Body of pancreas (tissue), 4 donors: ENCODE data around the gene MOGAT2.

Experiments
- POLR2A ChIP-seq, 3 donors: fragments of 450-650 bp; IDR thresholded peaks; one replicate each; pipeline ENCODE4 v1.6.1; 2016; ENCODE audit warnings: antibody characterized with exemption in 3 of 3, mild to moderate bottlenecking in 2 of 3
- TF ChIP-seq, protein P1 (sequence below), 7 experiments: fragments of 450-650 bp in 4 of 7; fragments of 200-600 bp in 3 of 7; sonication (generic) in 3 of 7; IDR thresholded peaks; one replicate each; pipeline ENCODE4 v1.5.1; 2016 to 2019; ENCODE audit warnings: antibody characterized with exemption in 7 of 7

DNA sequence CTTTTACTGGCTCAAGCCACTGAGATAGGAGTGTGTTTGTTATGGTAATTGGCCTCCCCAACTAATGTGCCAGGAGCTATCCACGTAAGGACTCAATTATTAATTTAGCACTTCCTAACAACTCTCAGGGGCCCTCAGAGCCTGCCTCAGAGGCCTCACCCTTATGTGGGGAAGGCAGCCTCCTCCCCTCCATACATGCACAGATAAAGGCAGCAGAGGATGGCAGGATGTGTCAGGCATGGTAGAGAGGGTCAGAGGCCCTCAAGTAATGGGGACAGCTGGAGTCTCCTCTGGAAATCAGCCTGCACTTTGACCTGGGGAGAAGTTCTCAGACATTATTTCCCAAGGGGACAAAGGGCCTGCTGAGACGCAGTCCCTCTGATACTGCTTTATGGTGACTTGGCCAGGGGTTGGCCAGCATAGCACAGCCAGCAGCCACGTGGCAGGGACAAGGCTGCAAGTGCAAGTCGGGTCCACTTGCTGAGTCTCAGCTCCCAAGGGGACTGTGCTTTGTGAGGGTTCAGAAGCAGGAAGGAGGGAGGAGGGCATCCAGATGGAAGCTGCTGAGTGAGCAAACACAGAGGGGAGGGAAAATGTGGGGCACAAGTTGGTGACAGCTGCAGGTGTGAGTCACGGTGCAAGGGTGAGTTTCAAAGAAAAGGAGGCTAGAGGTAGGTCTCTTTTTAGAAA, 17.0 kb downstream of the MOGAT2 start:
- TF ChIP-seq, protein P1, sequence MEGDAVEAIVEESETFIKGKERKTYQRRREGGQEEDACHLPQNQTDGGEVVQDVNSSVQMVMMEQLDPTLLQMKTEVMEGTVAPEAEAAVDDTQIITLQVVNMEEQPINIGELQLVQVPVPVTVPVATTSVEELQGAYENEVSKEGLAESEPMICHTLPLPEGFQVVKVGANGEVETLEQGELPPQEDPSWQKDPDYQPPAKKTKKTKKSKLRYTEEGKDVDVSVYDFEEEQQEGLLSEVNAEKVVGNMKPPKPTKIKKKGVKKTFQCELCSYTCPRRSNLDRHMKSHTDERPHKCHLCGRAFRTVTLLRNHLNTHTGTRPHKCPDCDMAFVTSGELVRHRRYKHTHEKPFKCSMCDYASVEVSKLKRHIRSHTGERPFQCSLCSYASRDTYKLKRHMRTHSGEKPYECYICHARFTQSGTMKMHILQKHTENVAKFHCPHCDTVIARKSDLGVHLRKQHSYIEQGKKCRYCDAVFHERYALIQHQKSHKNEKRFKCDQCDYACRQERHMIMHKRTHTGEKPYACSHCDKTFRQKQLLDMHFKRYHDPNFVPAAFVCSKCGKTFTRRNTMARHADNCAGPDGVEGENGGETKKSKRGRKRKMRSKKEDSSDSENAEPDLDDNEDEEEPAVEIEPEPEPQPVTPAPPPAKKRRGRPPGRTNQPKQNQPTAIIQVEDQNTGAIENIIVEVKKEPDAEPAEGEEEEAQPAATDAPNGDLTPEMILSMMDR (IDR thresholded peaks at IDR 0.05): no peak
- no peak for TF ChIP-seq POLR2A (IDR thresholded peaks at IDR 0.05)
